HepG2 (cell line): ENCODE results near the gene ZNF264. TPM values are rescaled to one million over a fixed set of nuclear protein-coding genes. Genes with fewer than 3 reads are reported as not detected.

Source experiments
- AHR ChIP-seq: IDR thresholded peaks from 2 replicates; pipeline ENCODE4 v1.6.1; 2018; ENCODE audit warnings: missing genetic modification reagents, missing compliant biosample characterization
- CBX1 ChIP-seq: IDR thresholded peaks from one replicate; pipeline ENCODE4 v1.6.1; 2016; ENCODE audit warnings: antibody characterized with exemption, low read depth
- FOXP1 ChIP-seq, 2 experiments: fragments of 450-650 bp in 1 of 2; IDR thresholded peaks; 2 replicates each; pipeline ENCODE4 v1.6.1; 2017 to 2018; ENCODE audit warnings: antibody characterized with exemption in 1 of 2
- IRX3 ChIP-seq: sonication (generic); formaldehyde crosslinking; IDR thresholded peaks from 2 replicates; pipeline ENCODE4 v1.8.1; 2023; ENCODE audit warnings: mild to moderate bottlenecking, low read depth, missing genetic modification reagents, borderline replicate concordance
- MXD1 ChIP-seq: sonication (generic); formaldehyde crosslinking; IDR thresholded peaks from 2 replicates; pipeline ENCODE4 v1.4.0; 2020; ENCODE audit warnings: mild to moderate bottlenecking, missing genetic modification reagents
- NFRKB ChIP-seq: fragments of 450-650 bp; IDR thresholded peaks from 2 replicates; pipeline ENCODE4 v1.6.1; 2017
- PHB2 ChIP-seq: fragments of 450-650 bp; IDR thresholded peaks from 2 replicates; pipeline ENCODE4 v1.6.1; 2018; ENCODE audit not compliant: partially characterized antibody
- PRMT3 ChIP-seq: sonication (generic); formaldehyde crosslinking; IDR thresholded peaks from 2 replicates; pipeline ENCODE4 v1.8.1; 2022; ENCODE audit warnings: low read depth, mild to moderate bottlenecking, moderate library complexity, missing genetic modification reagents, borderline replicate concordance
- RARA ChIP-seq: IDR thresholded peaks from 2 replicates; pipeline ENCODE4 v1.6.1; 2016; ENCODE audit warnings: missing genetic modification reagents, missing compliant biosample characterization
- SIX4 ChIP-seq: sonication (generic); formaldehyde crosslinking; IDR thresholded peaks from 2 replicates; pipeline ENCODE4 v1.4.0; 2020; ENCODE audit warnings: missing genetic modification reagents
- SNAI1 ChIP-seq: sonication (generic); formaldehyde crosslinking; IDR thresholded peaks from 2 replicates; pipeline ENCODE4 v1.5.0; 2020; ENCODE audit warnings: mild to moderate bottlenecking, missing genetic modification reagents, borderline replicate concordance
- SOX5 ChIP-seq: IDR thresholded peaks from 2 replicates; pipeline ENCODE4 v1.6.1; 2016; ENCODE audit warnings: borderline replicate concordance
- ZBTB46 ChIP-seq: sonication (generic); formaldehyde crosslinking; IDR thresholded peaks from 2 replicates; pipeline ENCODE4 v1.4.0; 2020; ENCODE audit warnings: mild to moderate bottlenecking, missing genetic modification reagents, borderline replicate concordance
- ZBTB49 ChIP-seq: sonication (generic); formaldehyde crosslinking; IDR thresholded peaks from 2 replicates; pipeline ENCODE4 v1.4.0; 2020; ENCODE audit warnings: missing genetic modification reagents, borderline replicate concordance
- ZIK1 ChIP-seq: sonication (generic); formaldehyde crosslinking; IDR thresholded peaks from 2 replicates; pipeline ENCODE4 v1.5.0; 2020; ENCODE audit warnings: mild to moderate bottlenecking, low read depth, missing genetic modification reagents, borderline replicate concordance
- ZNF143 ChIP-seq: sonication (generic); formaldehyde crosslinking; IDR thresholded peaks from 2 replicates; pipeline ENCODE4 v1.4.0; 2020; ENCODE audit warnings: missing genetic modification reagents
- ZNF282 ChIP-seq: fragments of 450-650 bp; IDR thresholded peaks from 2 replicates; pipeline ENCODE4 v1.6.1; 2018; ENCODE audit not compliant: partially characterized antibody
- ZNF3 ChIP-seq: IDR thresholded peaks from 2 replicates; pipeline ENCODE4 v1.7.0; 2017; ENCODE audit warnings: inconsistent platforms
- ZNF30 ChIP-seq: sonication (generic); formaldehyde crosslinking; IDR thresholded peaks from 2 replicates; pipeline ENCODE4 v1.5.0; 2020; ENCODE audit warnings: mild to moderate bottlenecking, missing genetic modification reagents
- ZNF549 ChIP-seq: sonication (generic); formaldehyde crosslinking; IDR thresholded peaks from 2 replicates; pipeline ENCODE4 v1.5.0; 2020; ENCODE audit warnings: missing genetic modification reagents
- ZNF747 ChIP-seq: sonication (generic); formaldehyde crosslinking; IDR thresholded peaks from 2 replicates; pipeline ENCODE4 v1.8.1; 2023; ENCODE audit warnings: missing genetic modification reagents, mild to moderate bottlenecking, borderline replicate concordance
- ZSCAN22 ChIP-seq: sonication (generic); formaldehyde crosslinking; IDR thresholded peaks from 2 replicates; pipeline ENCODE4 v1.4.0; 2020; ENCODE audit warnings: mild to moderate bottlenecking, missing genetic modification reagents
- polyA plus RNA-seq, 8 experiments: library from polyadenylated mRNA; depleted of rRNA in 3 of 8; stranded (reverse) in 7 of 8; unstranded in 1 of 8; fragments of >200 nt; fragmentation: Illumina TruSeq in 4 of 8; extraction: Trizol in 4 of 8; gene quantifications; 2 replicates each; pipeline versions ENCODE4 v1.2.1 to v1.2.3, GENCODE V29; 2011 to 2016; ENCODE audit warnings: low read depth in 4 of 8, missing spikeins in 1 of 8, mixed read lengths in 1 of 8; ENCODE audit not compliant: insufficient read depth in 1 of 8
- total RNA-seq, 5 experiments: library from RNA; depleted of rRNA; stranded (reverse); fragments of >200 nt; fragmentation: Illumina TruSeq; extraction: Trizol; gene quantifications; 2 replicates each; pipeline ENCODE4 v1.2.3, GENCODE V29; 2016; ENCODE audit warnings: low read depth in 1 of 5
- TF ChIP-seq, protein P1 (sequence below): sonication (generic); IDR thresholded peaks from 2 replicates; pipeline ENCODE4 v1.6.1; 2016; ENCODE audit warnings: low read depth, borderline replicate concordance
- TF ChIP-seq, protein P2 (sequence below): sonication (generic); formaldehyde crosslinking; IDR thresholded peaks from 2 replicates; pipeline ENCODE4 v1.5.0; 2020; ENCODE audit warnings: missing genetic modification reagents
- TF ChIP-seq, protein P3 (sequence below): sonication (generic); formaldehyde crosslinking; IDR thresholded peaks from 2 replicates; pipeline ENCODE4 v1.9.0; 2021; ENCODE audit warnings: missing genetic modification reagents, mild to moderate bottlenecking, borderline replicate concordance

ZNF264 gene
- total and polyA plus RNA-seq, 2 of the 13 experiments (the other 11 are each of a cell fraction or from before 2014, with no cell fraction given), result 3.5 to 17.6 TPM

DNA sequence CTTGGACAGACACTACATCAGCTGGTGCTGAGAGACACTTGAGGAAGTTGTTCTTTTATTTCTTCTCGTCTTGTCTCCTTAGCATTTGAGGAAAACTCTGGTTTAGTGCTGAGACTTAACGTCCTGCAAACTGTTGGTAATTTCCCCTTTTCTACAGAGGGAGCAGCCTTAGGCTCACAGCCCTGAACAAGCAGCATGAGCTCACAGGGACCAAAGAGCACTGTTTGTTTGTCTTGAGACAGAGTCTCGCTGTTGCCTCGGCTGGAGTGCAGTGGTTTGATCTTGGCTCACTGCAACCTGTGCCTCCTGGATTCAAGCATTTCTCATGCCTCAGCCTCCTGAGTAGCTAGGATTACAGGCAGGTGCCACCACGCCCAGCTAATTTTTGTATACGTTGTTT, 54.7 kb downstream of the ZNF264 start (continued):
- TF ChIP-seq RARA (0 out of 2 replicates have a peak, but pooled peaks have one; percentile 13), MXD1 (CRISPR knock-in tag) (no peak), ZNF549 (CRISPR knock-in tag) (no peak), ZNF282 (no peak), ZBTB49 (CRISPR knock-in tag) (no peak), SNAI1 (no peak), FOXP1 (IDR thresholded peaks at IDR 0.05) (no peak), FOXP1 (CRISPR knock-in tag; IDR thresholded peaks at IDR 0.05) (peak; percentile 57), ZNF3 (CRISPR knock-in tag) (no peak), CBX1 (no peak), ZBTB46 (no peak), ZIK1 (no peak), ZNF30 (no peak), NFRKB (no peak), ZNF747 (CRISPR knock-in tag) (0 out of 2 replicates have a peak, but pooled peaks have one; percentile 26), PRMT3 (no peak), ZNF143 (CRISPR knock-in tag) (no peak), ZSCAN22 (CRISPR knock-in tag) (no peak), PHB2 (no peak), AHR (CRISPR knock-in tag) (no peak), SIX4 (CRISPR knock-in tag) (no peak), IRX3 (CRISPR knock-in tag) (no peak), SOX5 (CRISPR knock-in tag) (0 out of 2 replicates have a peak, but pooled peaks have one; percentile 31)
- TF ChIP-seq, protein P1, sequence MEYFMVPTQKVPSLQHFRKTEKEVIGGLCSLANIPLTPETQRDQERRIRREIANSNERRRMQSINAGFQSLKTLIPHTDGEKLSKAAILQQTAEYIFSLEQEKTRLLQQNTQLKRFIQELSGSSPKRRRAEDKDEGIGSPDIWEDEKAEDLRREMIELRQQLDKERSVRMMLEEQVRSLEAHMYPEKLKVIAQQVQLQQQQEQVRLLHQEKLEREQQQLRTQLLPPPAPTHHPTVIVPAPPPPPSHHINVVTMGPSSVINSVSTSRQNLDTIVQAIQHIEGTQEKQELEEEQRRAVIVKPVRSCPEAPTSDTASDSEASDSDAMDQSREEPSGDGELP, result no peak
- TF ChIP-seq, protein P2, sequence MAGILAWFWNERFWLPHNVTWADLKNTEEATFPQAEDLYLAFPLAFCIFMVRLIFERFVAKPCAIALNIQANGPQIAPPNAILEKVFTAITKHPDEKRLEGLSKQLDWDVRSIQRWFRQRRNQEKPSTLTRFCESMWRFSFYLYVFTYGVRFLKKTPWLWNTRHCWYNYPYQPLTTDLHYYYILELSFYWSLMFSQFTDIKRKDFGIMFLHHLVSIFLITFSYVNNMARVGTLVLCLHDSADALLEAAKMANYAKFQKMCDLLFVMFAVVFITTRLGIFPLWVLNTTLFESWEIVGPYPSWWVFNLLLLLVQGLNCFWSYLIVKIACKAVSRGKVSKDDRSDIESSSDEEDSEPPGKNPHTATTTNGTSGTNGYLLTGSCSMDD, result no peak
- TF ChIP-seq, protein P3, sequence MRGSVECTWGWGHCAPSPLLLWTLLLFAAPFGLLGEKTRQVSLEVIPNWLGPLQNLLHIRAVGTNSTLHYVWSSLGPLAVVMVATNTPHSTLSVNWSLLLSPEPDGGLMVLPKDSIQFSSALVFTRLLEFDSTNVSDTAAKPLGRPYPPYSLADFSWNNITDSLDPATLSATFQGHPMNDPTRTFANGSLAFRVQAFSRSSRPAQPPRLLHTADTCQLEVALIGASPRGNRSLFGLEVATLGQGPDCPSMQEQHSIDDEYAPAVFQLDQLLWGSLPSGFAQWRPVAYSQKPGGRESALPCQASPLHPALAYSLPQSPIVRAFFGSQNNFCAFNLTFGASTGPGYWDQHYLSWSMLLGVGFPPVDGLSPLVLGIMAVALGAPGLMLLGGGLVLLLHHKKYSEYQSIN, result no peak
